ENCODE measurements around the gene FIGLA. TPM values are rescaled to one million over a fixed set of nuclear protein-coding genes. Genes with fewer than 3 reads are reported as not detected.

Gene FIGLA
- total and polyA plus RNA-seq, 3 donors from 2014 or later, result 0.62 to 0.69 TPM; not detected in 1

DNA sequence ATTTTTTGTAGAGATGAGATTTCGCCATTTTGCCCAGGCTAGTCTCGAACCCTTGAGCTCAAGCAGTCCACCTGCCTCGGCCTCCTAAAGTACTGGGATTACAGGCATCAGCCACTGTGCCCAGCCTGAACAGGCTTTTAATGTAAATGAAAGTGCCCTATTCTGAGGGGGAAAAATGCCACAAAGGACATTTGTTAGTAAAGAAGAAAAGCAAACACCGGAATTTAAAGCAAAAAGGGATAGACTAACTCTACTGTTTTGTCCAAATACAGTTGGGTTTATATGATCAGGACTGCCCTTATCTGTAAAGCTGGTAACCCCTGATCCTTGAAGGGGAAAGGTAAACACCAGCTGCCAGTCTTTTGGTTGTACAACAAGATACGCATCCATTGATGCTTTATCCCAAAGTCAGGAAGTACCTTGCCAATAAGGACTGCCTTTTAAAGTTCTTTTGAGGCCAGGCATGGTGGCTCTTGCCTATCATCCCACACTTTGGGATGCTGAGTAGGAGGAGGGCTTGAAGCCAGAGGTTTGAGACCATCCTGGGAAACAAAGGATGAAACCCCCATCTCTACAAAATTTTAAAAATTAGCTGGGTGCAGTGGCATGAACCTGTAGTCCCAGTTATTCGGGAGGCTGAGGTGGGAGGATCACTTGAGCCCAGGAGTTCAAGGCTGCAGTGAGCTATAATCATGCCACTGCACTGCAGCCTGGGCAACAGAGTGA lies 16.8 kb upstream of the FIGLA start:
- H3K4me3 ChIP-seq, result no peak overlapping the region
- 89% methylated on average over 6 of the region's 6 CpGs for WGBS, 2 donors
- no peak overlapping the region for H3K27ac ChIP-seq
- H3K4me1 ChIP-seq, result no peaks in the 10 kb centered on the region
- no peaks in the 10 kb centered on the region for H3K36me3 ChIP-seq (ENCODE audit: low read depth, missing control alignments)
- no peak for DNase-seq
- intact Hi-C loops (cut with DNase I; ENCODE audit: low total_unique reads), result no loop called here
- TF ChIP-seq, protein P1, sequence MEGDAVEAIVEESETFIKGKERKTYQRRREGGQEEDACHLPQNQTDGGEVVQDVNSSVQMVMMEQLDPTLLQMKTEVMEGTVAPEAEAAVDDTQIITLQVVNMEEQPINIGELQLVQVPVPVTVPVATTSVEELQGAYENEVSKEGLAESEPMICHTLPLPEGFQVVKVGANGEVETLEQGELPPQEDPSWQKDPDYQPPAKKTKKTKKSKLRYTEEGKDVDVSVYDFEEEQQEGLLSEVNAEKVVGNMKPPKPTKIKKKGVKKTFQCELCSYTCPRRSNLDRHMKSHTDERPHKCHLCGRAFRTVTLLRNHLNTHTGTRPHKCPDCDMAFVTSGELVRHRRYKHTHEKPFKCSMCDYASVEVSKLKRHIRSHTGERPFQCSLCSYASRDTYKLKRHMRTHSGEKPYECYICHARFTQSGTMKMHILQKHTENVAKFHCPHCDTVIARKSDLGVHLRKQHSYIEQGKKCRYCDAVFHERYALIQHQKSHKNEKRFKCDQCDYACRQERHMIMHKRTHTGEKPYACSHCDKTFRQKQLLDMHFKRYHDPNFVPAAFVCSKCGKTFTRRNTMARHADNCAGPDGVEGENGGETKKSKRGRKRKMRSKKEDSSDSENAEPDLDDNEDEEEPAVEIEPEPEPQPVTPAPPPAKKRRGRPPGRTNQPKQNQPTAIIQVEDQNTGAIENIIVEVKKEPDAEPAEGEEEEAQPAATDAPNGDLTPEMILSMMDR (IDR thresholded peaks at IDR 0.05), result no peak
- TF ChIP-seq POLR2A (IDR thresholded peaks at IDR 0.05), result no peak
- H3K9me3 ChIP-seq, result no peaks in the 10 kb centered on the region
- H3K27me3 ChIP-seq, result no peaks in the 10 kb centered on the region

- no peak for DNase-seq
- Histone ChIP-seq H3K4me3 (no peak overlapping the region), H3K4me1 (no peaks in the 10 kb centered on the region), H3K27me3 (no peaks in the 10 kb centered on the region), H3K27ac (no peak overlapping the region), H3K9me3 (no peaks in the 10 kb centered on the region), H3K36me3 (ENCODE audit: low read depth, missing control alignments) (no peaks in the 10 kb centered on the region)
- TF ChIP-seq, protein P1 (IDR thresholded peaks at IDR 0.05), result no peak
- TF ChIP-seq POLR2A (IDR thresholded peaks at IDR 0.05), result no peak
- intact Hi-C loops (cut with DNase I; ENCODE audit: low total_unique reads), result no loop called here
- 71 to 78% methylated on average over 6 of the region's 6 CpGs for WGBS, 2 donors
Measured at GRCh38 chr2:70806620-70807019, 16.2 kb upstream of the FIGLA start.

DNA sequence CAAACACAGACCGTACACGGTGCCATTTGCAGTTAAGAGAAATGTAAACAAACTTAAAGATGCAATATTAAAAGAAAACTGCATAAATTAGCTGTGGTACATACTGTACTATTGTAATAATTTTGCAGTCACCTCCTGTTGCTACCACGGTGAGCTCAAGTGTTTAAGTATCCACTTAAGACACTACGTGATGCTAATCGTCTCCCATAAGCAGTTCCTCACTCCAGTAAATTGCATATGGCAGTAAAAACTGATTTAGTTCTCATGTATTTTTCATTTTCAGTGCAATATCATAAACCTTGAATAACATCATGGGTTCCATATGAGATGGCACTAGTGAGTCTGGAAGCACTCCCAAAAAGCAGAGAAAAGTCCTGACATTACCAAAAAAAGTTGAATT lies 15.6 kb upstream of the FIGLA start:
- 59 to 73% methylated on average over 5 of the region's 5 CpGs for WGBS, 2 donors

GRCh38 chr2:70801607-70802263 lies 11.3 kb upstream of the FIGLA start:
- no peaks in the 10 kb centered on the region for H3K4me1 ChIP-seq
- H3K9me3 ChIP-seq, result no peaks in the 10 kb centered on the region
- no peak for TF ChIP-seq POLR2A (IDR thresholded peaks at IDR 0.05)
- TF ChIP-seq, protein P1 (IDR thresholded peaks at IDR 0.05), result no peak
- H3K36me3 ChIP-seq (ENCODE audit: low read depth, missing control alignments), result no peaks in the 10 kb centered on the region
- no peak overlapping the region for H3K27ac ChIP-seq
- no peaks in the 10 kb centered on the region for H3K27me3 ChIP-seq
- H3K4me3 ChIP-seq, result no peak overlapping the region
- intact Hi-C loops (cut with DNase I; ENCODE audit: low total_unique reads), result no loop called here
- no peak for DNase-seq
- WGBS, 2 donors, result 69 to 75% methylated on average over 7 to 10 of the region's 10 CpGs

More for the DNA sequence above, 15.6 kb upstream of the FIGLA start:
- no peaks in the 10 kb centered on the region for H3K4me1 ChIP-seq
- no peak overlapping the region for H3K27ac ChIP-seq
- no peak for DNase-seq
- no peaks in the 10 kb centered on the region for H3K9me3 ChIP-seq
- TF ChIP-seq POLR2A (IDR thresholded peaks at IDR 0.05), result no peak
- TF ChIP-seq, protein P1 (IDR thresholded peaks at IDR 0.05), result no peak
- no peaks in the 10 kb centered on the region for H3K36me3 ChIP-seq (ENCODE audit: low read depth, missing control alignments)
- intact Hi-C loops (cut with DNase I; ENCODE audit: low total_unique reads), result no loop called here
- no peak overlapping the region for H3K4me3 ChIP-seq
- no peaks in the 10 kb centered on the region for H3K27me3 ChIP-seq

Data from testis (tissue), 3 donors.